LoVo (cell line): Measurements from ENCODE around the gene MBD5.

ENCODE experiments used
- DNase-seq: peaks from one replicate; pipeline ENCODE4 v3.0.0-alpha.2; 2016; ENCODE audit warnings: low spot score

The MBD5 gene

GRCh38 chr2:148221166-148221565, 200.3 kb downstream of the MBD5 start:
- DNase-seq, result no peak

GRCh38 chr2:148221926-148222325, 201.0 kb downstream of the MBD5 start:
- no peak for DNase-seq

GRCh38 chr2:148231858-148232257, 211.0 kb downstream of the MBD5 start:
- no peak for DNase-seq

GRCh38 chr2:148234143-148234542, 213.3 kb downstream of the MBD5 start:
- DNase-seq, result no peak

DNA sequence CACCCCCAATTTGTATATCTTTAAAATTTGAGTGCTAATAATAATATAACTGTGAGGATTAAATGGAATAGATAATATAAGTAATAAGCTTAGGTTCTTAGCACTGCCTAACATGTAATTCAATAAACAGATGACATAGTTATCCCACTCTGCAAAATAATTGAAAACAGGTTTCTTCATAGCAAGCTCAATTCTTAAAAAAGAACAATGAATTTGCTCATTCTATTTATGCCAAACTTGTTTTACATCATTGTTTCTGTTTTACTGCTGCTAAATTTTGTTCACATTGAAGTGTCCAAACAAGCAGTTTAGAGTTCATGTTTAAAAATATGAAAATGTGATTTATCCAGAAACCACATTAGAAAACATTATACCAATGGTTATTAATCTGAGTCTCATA, 217.0 kb downstream of the MBD5 start:
- no peak for DNase-seq

GRCh38 chr2:148238561-148238960, 217.7 kb downstream of the MBD5 start:
- no peak for DNase-seq

GRCh38 chr2:148240838-148241237, 219.9 kb downstream of the MBD5 start:
- DNase-seq, result no peak

DNA sequence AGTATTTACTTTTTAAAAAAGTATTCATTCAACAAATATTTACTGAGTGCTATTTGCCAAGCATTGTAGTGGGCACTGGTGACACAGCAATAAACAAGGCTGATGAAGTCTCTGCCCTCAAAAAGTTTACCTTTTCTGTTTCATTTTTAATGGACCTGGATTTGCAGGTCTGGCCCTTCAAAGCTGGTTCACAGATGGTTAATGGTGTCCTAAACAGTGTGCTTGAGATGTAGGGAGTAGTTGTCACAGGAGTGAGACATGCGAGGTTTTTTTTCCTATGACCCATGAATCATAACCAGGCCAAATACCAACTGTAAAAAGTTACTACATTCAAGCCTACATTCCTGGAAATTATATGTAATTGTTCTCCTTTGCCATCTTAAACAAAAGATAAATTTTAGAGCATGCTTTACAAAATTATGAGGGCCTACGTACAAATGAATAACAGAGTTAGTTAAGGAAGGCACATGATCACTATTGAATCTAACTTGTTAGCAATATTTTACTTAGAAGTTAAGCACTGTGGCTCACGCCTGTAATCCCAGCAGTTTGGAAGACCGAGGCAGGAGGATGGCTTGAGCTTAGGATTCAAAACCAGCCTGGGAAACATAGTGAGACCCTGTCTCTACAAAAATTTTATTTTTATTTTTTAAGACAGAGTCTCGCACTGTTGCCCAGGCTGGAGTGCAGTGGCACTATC, 223.9 kb downstream of the MBD5 start:
- DNase-seq, result no peak

GRCh38 chr2:148251993-148252392, 231.1 kb downstream of the MBD5 start:
- DNase-seq, result no peak

GRCh38 chr2:148252646-148253045, 231.8 kb downstream of the MBD5 start:
- DNase-seq, result no peak

GRCh38 chr2:148253685-148254084, 232.8 kb downstream of the MBD5 start:
- no peak for DNase-seq

GRCh38 chr2:148255929-148256328, 235.0 kb downstream of the MBD5 start:
- no peak for DNase-seq

GRCh38 chr2:148257276-148257675, 236.4 kb downstream of the MBD5 start:
- no peak for DNase-seq

- DNase-seq, result no peak
Measured at GRCh38 chr2:148258124-148258523, 237.2 kb downstream of the MBD5 start.

DNA sequence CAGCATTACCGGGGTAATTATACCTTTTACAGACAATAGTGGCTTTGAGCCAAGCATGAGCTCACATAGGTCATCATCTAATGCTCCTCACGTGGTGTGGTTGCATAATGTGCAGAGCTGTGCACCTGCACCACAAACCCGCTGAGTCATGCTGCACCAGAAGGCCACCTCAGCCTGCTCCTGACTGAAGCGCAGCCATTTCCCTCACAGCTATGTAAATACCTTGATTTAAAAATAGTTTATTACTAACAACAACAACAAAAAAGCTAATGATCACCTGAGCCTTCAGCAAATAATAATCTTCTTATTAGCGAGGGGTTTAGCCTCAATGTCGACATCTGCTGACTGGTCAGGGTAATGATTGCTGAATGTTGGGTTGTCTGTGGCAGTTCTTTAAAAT, 238.8 kb downstream of the MBD5 start:
- DNase-seq, result no peak

DNA sequence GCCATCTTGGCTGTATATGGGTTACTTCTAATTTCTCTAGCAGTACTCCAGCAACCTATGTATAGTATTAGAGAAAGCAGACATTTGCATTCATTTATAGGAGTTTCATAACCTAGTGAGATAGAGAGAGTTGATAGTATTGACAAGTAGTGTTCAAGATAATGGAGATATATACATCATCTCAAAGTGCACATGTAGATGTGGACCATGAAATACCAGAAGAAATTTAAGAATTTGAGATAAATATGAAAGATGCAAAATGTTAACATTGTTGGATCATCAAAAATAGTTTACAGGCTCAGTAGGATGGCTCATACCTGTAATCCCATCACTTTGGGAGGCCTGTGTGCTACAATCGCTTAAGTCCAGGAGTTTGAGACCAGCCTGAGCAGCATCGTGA, 243.0 kb downstream of the MBD5 start:
- no peak for DNase-seq

DNA sequence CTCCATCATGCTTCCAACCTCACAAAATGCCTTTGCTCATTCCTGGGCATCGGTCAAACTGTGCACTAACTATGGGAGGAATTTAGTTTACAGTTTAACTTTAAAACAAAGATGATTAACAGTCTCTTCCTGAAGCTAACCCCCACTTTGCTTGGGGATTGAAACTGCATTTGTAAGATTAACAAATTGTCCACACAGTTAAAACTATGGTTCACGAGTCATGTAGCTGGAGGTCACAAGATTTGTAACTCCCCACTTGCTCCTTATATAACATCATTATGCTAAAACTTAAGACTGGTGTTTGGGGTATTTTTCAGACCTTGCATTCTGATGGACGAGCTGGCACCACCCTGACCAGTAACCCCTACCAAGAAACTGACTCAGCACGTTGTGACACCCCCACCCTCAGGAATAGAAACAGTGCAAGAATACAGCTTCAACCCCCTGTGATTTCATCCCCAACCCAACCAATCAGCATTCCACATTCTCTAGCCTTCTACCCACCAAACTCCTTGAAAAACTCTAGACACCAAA, 252.3 kb downstream of the MBD5 start:
- no peak for DNase-seq

- DNase-seq, result no peak
Measured at GRCh38 chr2:148279216-148279615, 258.3 kb downstream of the MBD5 start.

- peak; percentile 13 for DNase-seq
Measured at GRCh38 chr2:148282201-148282600, 261.3 kb downstream of the MBD5 start.

DNA sequence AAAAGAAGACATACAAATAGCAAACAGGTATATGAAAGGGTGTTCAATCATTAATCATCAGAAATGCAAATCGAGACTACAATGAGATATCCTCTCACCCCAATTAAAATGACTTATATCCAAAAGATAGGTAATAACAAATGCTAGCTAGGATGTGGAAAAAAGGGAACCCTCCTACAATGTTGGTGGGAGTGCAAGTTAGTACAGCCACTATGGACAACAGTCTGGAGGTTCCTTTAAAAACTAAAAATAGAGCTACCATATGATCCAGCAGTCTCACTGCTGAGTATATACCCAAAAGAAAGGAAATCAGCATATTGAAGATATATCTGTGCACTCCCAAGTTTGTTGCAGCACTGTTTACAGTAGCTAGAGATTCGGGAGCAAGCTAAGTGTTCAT, 271.5 kb downstream of the MBD5 start:
- no peak for DNase-seq

DNA sequence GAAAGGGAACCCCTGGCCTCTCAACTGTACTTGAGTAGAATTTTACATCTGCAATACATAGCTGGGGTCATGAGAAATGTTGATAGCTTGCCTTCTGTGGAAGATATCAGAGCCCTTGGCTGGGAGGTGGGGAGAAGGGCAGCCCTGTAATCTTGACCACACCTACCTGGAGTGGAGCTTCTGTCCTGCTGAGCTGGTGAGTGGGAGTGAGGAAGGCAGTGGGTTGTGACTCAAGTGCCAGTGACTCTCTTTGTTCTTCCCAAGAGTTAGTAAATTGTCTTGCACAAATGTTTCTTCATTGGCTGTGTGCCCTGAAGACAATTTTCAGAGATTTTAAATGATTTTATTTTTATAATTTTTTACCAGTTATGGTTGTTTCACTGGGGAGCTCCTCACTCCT, 277.3 kb downstream of the MBD5 start:
- DNase-seq, result no peak

DNA sequence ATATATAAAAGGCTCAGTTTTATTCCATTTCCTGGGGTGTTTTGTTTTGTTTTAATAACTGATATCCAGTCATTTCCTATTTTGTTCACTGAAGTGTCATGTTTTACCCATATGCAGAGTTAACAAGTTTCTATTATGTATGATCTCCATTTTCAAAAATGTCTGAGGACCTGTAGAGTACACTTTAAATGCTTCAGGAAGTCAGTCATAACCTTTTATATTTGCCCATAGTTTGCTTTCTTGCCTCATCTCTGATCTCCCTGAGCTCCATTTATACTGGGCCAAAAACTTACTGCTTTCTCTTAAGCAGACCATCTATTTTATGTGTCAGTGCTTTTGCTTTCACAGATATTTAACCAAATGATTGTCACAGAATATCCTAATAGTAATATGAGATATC, 278.7 kb downstream of the MBD5 start:
- DNase-seq, result no peak

DNA sequence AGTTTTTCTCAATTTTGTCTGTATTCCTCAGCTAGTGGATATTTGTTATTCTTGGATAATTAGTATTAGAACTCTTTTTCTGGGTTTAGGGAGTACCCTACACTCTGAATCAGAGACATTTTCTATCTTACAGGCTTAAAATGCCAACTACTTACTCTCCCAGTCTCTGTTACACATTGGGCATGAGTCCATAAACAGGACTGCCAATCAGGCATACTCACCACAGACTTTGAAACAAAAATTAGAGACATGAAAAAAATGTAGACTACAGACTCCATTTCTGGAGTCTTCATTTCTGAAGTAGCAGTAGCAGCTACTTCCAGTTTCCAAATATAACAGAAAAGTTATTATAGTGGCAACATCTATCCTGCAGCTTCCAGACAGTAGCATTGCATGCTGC, 279.7 kb downstream of the MBD5 start:
- no peak for DNase-seq

GRCh38 chr2:148301362-148301761, 280.5 kb downstream of the MBD5 start:
- DNase-seq, result no peak
